GM23338 (cell line): Measurements from ENCODE around the gene CT47C1. TPM values are rescaled to one million over a fixed set of nuclear protein-coding genes. Genes with fewer than 3 reads are reported as not detected.

Experiments
- ATAC-seq: fragments of 200-7000 bp; cut with Tn5 transposase; 3 replicates; pipeline ENCODE4 v1.9.1; 2020
- DNase-seq: peaks from one replicate; pipeline ENCODE4 v3.0.0-alpha.2; 2015; ENCODE audit warnings: low spot score
- H2AFZ ChIP-seq: fragments of 200-600 bp; sonication (generic); 2 replicates; pipeline ENCODE4 v1.8.0; 2016; ENCODE audit warnings: antibody characterized with exemption, mild to moderate bottlenecking, moderate library complexity
- H3F3A ChIP-seq: fragments of 200-600 bp; sonication (generic); replicated peaks from 2 replicates; pipeline ENCODE4 v1.8.0; 2017; ENCODE audit warnings: antibody characterized with exemption, mixed run types, low read depth
- H3K27ac ChIP-seq: fragments of 200-600 bp; sonication (generic); 2 replicates; pipeline ENCODE4 v1.6.1; 2016; ENCODE audit warnings: low read depth
- H3K27me3 ChIP-seq: fragments of 200-600 bp; sonication (generic); 2 replicates; pipeline ENCODE4 v1.8.0; 2016; ENCODE audit warnings: mild to moderate bottlenecking, mixed run types, moderate library complexity; ENCODE audit not compliant: insufficient read depth
- H3K36me3 ChIP-seq: fragments of 200-600 bp; sonication (generic); 2 replicates; pipeline ENCODE4 v1.8.0; 2016; ENCODE audit warnings: mild to moderate bottlenecking; ENCODE audit not compliant: insufficient read depth
- H3K4me1 ChIP-seq: fragments of 200-600 bp; sonication (generic); 2 replicates; pipeline ENCODE4 v1.8.0; 2016; ENCODE audit warnings: mild to moderate bottlenecking, moderate library complexity; ENCODE audit not compliant: insufficient read depth
- H3K4me2 ChIP-seq: fragments of 200-600 bp; sonication (generic); 2 replicates; pipeline ENCODE4 v1.7.1; 2017; ENCODE audit warnings: mixed run types
- H3K4me3 ChIP-seq: fragments of 200-600 bp; sonication (generic); 2 replicates; pipeline ENCODE4 v1.6.1; 2016; ENCODE audit warnings: mixed run types
- H3K79me2 ChIP-seq: fragments of 200-600 bp; sonication (generic); replicated peaks from 2 replicates; pipeline ENCODE4 v1.8.0; 2017; ENCODE audit warnings: mild to moderate bottlenecking; ENCODE audit not compliant: insufficient read depth
- H3K9me2 ChIP-seq: fragments of 200-600 bp; sonication (generic); 2 replicates; pipeline ENCODE4 v1.8.0; 2017; ENCODE audit not compliant: insufficient read depth
- H4K20me1 ChIP-seq: fragments of 200-600 bp; sonication (generic); replicated peaks from 2 replicates; pipeline ENCODE4 v1.8.0; 2017; ENCODE audit warnings: mild to moderate bottlenecking; ENCODE audit not compliant: insufficient read depth
- H3K27ac Mint-ChIP-seq: 2 replicates; pipeline ENCODE4 v1.8.0; 2020; ENCODE audit warnings: inconsistent platforms, mild to moderate bottlenecking, moderate library complexity, mixed read lengths
- H3K27me3 Mint-ChIP-seq: 3 replicates; pipeline ENCODE4 v1.8.0; 2022; ENCODE audit warnings: low read depth, mild to moderate bottlenecking, moderate library complexity, mixed read lengths, inconsistent platforms; ENCODE audit not compliant: insufficient read depth, poor library complexity
- H3K36me3 Mint-ChIP-seq: 3 replicates; pipeline ENCODE4 v1.8.0; 2021; ENCODE audit warnings: low read depth, mild to moderate bottlenecking, inconsistent platforms, moderate library complexity, mixed read lengths
- H3K4me1 Mint-ChIP-seq: 3 replicates; pipeline ENCODE4 v1.8.0; 2020; ENCODE audit warnings: mild to moderate bottlenecking, inconsistent platforms, mixed read lengths
- H3K4me3 Mint-ChIP-seq: 3 replicates; pipeline ENCODE4 v1.8.0; 2021; ENCODE audit warnings: moderate library complexity, mild to moderate bottlenecking, inconsistent platforms, mixed read lengths
- H3K9me3 Mint-ChIP-seq: 3 replicates; pipeline ENCODE4 v1.8.0; 2020; ENCODE audit warnings: moderate library complexity, mild to moderate bottlenecking, inconsistent platforms, mixed read lengths
- CREB1 ChIP-seq: fragments of 250-450 bp; sonication (Bioruptor Pico); IDR thresholded peaks from 2 replicates; pipeline ENCODE4 v1.5.0; 2020; ENCODE audit warnings: low read depth, mild to moderate bottlenecking, moderate library complexity
- ETS1 ChIP-seq: IDR thresholded peaks from 2 replicates; pipeline ENCODE4 v1.6.1; 2016; ENCODE audit warnings: antibody characterized with exemption
- EZH2 ChIP-seq: fragments of 200-600 bp; sonication (generic); IDR thresholded peaks from one replicate; pipeline ENCODE4 v1.8.0; 2017; ENCODE audit warnings: antibody characterized with exemption, mild to moderate bottlenecking, low read depth; ENCODE audit not compliant: unreplicated experiment
- EZH2phosphoT487 ChIP-seq: fragments of 200-600 bp; sonication (generic); IDR thresholded peaks from one replicate; pipeline ENCODE4 v1.8.1; 2018; ENCODE audit warnings: antibody characterized with exemption; ENCODE audit not compliant: unreplicated experiment
- JUNB ChIP-seq: IDR thresholded peaks from one replicate; pipeline ENCODE4 v1.6.1; 2016; ENCODE audit warnings: antibody characterized with exemption; ENCODE audit not compliant: unreplicated experiment
- NANOG ChIP-seq: IDR thresholded peaks from 2 replicates; pipeline ENCODE4 v1.6.1; 2016; ENCODE audit warnings: antibody characterized with exemption, borderline replicate concordance
- REST ChIP-seq: IDR thresholded peaks from one replicate; pipeline ENCODE4 v1.6.1; 2018; ENCODE audit warnings: antibody characterized with exemption; ENCODE audit not compliant: unreplicated experiment
- STAT1 ChIP-seq: IDR thresholded peaks from one replicate; pipeline ENCODE4 v1.6.1; 2016; ENCODE audit warnings: antibody characterized with exemption; ENCODE audit not compliant: unreplicated experiment
- ZNF331 ChIP-seq: fragments of 250-450 bp; sonication (Bioruptor Pico); IDR thresholded peaks from 2 replicates; pipeline ENCODE4 v1.5.0; 2020; ENCODE audit warnings: low read depth, mild to moderate bottlenecking, moderate library complexity
- ZNF462 ChIP-seq: fragments of 250-450 bp; sonication (Bioruptor Pico); IDR thresholded peaks from 2 replicates; pipeline ENCODE4 v1.5.0; 2020; ENCODE audit warnings: mild to moderate bottlenecking, moderate library complexity
- polyA plus RNA-seq: library from polyadenylated mRNA; unstranded; fragments of >200 nt; fragmentation: Nextera tagmentation; extraction: Ambion mirVana; gene quantifications from 2 replicates; pipeline ENCODE4 v1.2.1, GENCODE V29; 2016
- total RNA-seq: library from RNA; depleted of rRNA; stranded (reverse); fragments of >200 nt; shearing (Covaris generic); gene quantifications from 2 replicates; pipeline ENCODE4 v1.2.3, GENCODE V29; 2014

The CT47C1 gene
- total and polyA plus RNA-seq, 2 experiments from 2014 or later, result not detected

GRCh38 chrX:119082278-119082677, 9.5 kb downstream of the CT47C1 start:
- no peak overlapping the region for H3K4me2 ChIP-seq
- TF ChIP-seq CREB1, result no peak
- TF ChIP-seq REST, result no peak
- TF ChIP-seq EZH2, result no peak
- TF ChIP-seq NANOG, result no peak
- no peaks in the 10 kb centered on the region for H3K79me2 ChIP-seq
- no peaks in the 10 kb centered on the region for H3K4me1 ChIP-seq
- H3K27me3 ChIP-seq, result no peaks in the 10 kb centered on the region
- no peak overlapping the region for H2AFZ ChIP-seq
- H3F3A ChIP-seq, result no peaks in the 10 kb centered on the region
- Mint-ChIP-seq H3K4me1 (no peaks in the 10 kb centered on the region), H3K27me3 (no peaks in the 10 kb centered on the region), H3K36me3 (no peaks in the 10 kb centered on the region), H3K4me3 (no peak overlapping the region), H3K27ac (no peak overlapping the region), H3K9me3 (no peaks in the 10 kb centered on the region)
- ATAC-seq, result no peak
- no peak overlapping the region for H3K27ac ChIP-seq
- H3K4me3 ChIP-seq, result no peak overlapping the region
- no peaks in the 10 kb centered on the region for H4K20me1 ChIP-seq
- no peak for DNase-seq
- H3K36me3 ChIP-seq, result no peaks in the 10 kb centered on the region
- no peaks in the 10 kb centered on the region for H3K9me2 ChIP-seq

GRCh38 chrX:119084766-119085165, 12.0 kb downstream of the CT47C1 start:
- H3K4me3 ChIP-seq, result no peak overlapping the region
- no peaks in the 10 kb centered on the region for H4K20me1 ChIP-seq
- DNase-seq (no peak), ATAC-seq (no peak)
- H3K9me3 Mint-ChIP-seq, result no peaks in the 10 kb centered on the region
- H3K27ac Mint-ChIP-seq, result no peak overlapping the region
- no peaks in the 10 kb centered on the region for H3F3A ChIP-seq
- H3K4me3 Mint-ChIP-seq, result no peak overlapping the region
- H3K4me2 ChIP-seq, result no peak overlapping the region
- H3K9me2 ChIP-seq, result no peaks in the 10 kb centered on the region
- H3K27me3 ChIP-seq, result no peaks in the 10 kb centered on the region
- no peak overlapping the region for H2AFZ ChIP-seq
- peaks cover 1% of the 10 kb centered on the region for H3K27me3 Mint-ChIP-seq
- H3K36me3 Mint-ChIP-seq, result no peaks in the 10 kb centered on the region
- H3K79me2 ChIP-seq, result no peaks in the 10 kb centered on the region
- H3K4me1 ChIP-seq, result no peaks in the 10 kb centered on the region
- no peaks in the 10 kb centered on the region for H3K4me1 Mint-ChIP-seq
- H3K36me3 ChIP-seq, result no peaks in the 10 kb centered on the region
- no peak overlapping the region for H3K27ac ChIP-seq
- TF ChIP-seq EZH2 (no peak), ZNF462 (CRISPR knock-in tag) (no peak), ZNF331 (CRISPR knock-in tag) (no peak), CREB1 (no peak), JUNB (no peak), ETS1 (no peak), NANOG (no peak), EZH2phosphoT487 (no peak), STAT1 (no peak)
